ENCODE results near the gene CCDC74A.

DNA sequence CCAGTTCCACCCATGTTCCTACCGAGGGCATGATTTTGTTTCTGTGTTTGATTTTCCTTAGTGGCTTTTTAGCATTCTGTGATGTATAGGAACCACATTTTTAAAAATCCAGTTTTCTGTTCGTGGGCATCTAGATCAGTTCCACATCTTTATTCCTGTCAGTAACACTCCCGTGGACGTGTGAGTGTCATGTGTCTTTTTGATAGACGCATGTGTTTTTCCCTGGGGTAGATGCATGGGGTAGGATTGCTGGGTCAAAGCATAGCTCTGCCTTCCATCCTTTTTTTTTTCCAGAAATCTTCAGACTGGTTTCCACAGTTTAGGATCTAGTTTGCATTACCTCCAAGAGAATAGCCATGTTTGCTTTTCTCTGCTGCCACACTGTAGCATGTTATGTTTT, 38.7 kb downstream of the CCDC74A start:
- TF ChIP-seq, protein P1, sequence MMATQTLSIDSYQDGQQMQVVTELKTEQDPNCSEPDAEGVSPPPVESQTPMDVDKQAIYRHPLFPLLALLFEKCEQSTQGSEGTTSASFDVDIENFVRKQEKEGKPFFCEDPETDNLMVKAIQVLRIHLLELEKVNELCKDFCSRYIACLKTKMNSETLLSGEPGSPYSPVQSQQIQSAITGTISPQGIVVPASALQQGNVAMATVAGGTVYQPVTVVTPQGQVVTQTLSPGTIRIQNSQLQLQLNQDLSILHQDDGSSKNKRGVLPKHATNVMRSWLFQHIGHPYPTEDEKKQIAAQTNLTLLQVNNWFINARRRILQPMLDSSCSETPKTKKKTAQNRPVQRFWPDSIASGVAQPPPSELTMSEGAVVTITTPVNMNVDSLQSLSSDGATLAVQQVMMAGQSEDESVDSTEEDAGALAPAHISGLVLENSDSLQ (IDR thresholded peaks at IDR 0.05), result no peak
- TF ChIP-seq LEF1 (IDR thresholded peaks at IDR 0.05; ENCODE audit: borderline replicate concordance) (no peak), ZNF384 (IDR thresholded peaks at IDR 0.05) (no peak), FOXA1 (IDR thresholded peaks at IDR 0.05) (no peak)
